A673 (cell line): ENCODE results near the gene LRRC8D. TPM values are rescaled to one million over a fixed set of nuclear protein-coding genes. Genes with fewer than 3 reads are reported as not detected.

Experiments used
- BruUV-seq: library from RNA; stranded (reverse); fragments of 400-500 nt; replicated peaks from 2 replicates; lab custom pipeline; 2021; lab: Mats Ljungman, UMichigan
- CTCF ChIA-PET: fragments of 300-600 bp; sonication (Branson Sonifier 250); formaldehyde crosslinking; loops from one replicate; lab custom pipeline; 2022; ENCODE audit warnings: antibody characterized with exemption; lab: Charles Lee
- POLR2A ChIA-PET: fragments of 300-600 bp; sonication (Branson Sonifier 250); formaldehyde crosslinking; loops from one replicate; lab custom pipeline; 2022; ENCODE audit warnings: antibody characterized with exemption; ENCODE audit not compliant: low non-redundant PET; lab: Charles Lee
- DNase-seq: peaks from one replicate; pipeline ENCODE4 v3.0.0-alpha.2; 2015; ENCODE audit warnings: low spot score
- H3K27ac ChIP-seq: fragments of 200-600 bp; sonication (generic); 2 replicates; pipeline ENCODE4 v1.5.1; 2016; ENCODE audit warnings: mixed run types, low read depth, mild to moderate bottlenecking, mixed read lengths, antibody characterized with exemption, low read length; ENCODE audit not compliant: poor library complexity, severe bottlenecking
- H3K27me3 ChIP-seq: fragments of 200-600 bp; sonication (generic); replicated peaks from 2 replicates; pipeline ENCODE4 v1.6.1; 2017; ENCODE audit warnings: mixed run types, low read depth, mild to moderate bottlenecking, mixed read lengths, antibody characterized with exemption, low read length; ENCODE audit not compliant: insufficient read depth, poor library complexity
- H3K36me3 ChIP-seq: fragments of 200-600 bp; sonication (generic); 2 replicates; pipeline ENCODE4 v1.6.1; 2016; ENCODE audit warnings: mixed run types, mild to moderate bottlenecking, mixed read lengths, antibody characterized with exemption, low read length; ENCODE audit not compliant: insufficient read depth, poor library complexity, severe bottlenecking
- H3K4me1 ChIP-seq: fragments of 200-600 bp; sonication (generic); 2 replicates; pipeline ENCODE4 v1.6.1; 2017; ENCODE audit warnings: mixed run types, mild to moderate bottlenecking, mixed read lengths, antibody characterized with exemption, low read length; ENCODE audit not compliant: insufficient read depth, poor library complexity, severe bottlenecking
- H3K4me3 ChIP-seq: fragments of 200-600 bp; sonication (generic); 2 replicates; pipeline ENCODE4 v1.5.1; 2016; ENCODE audit warnings: low read depth, mixed run types, mild to moderate bottlenecking, mixed read lengths, low read length; ENCODE audit not compliant: poor library complexity, severe bottlenecking
- H3K9me3 ChIP-seq: fragments of 200-600 bp; sonication (generic); 2 replicates; pipeline ENCODE4 v1.6.1; 2016; ENCODE audit warnings: mixed run types, low read depth, mild to moderate bottlenecking, mixed read lengths, antibody characterized with exemption, low read length; ENCODE audit not compliant: poor library complexity, severe bottlenecking
- EZH2 ChIP-seq: fragments of 200-600 bp; sonication (generic); IDR thresholded peaks from 2 replicates; pipeline ENCODE4 v1.6.1; 2017; ENCODE audit warnings: borderline replicate concordance, low read depth, mild to moderate bottlenecking, mixed read lengths, antibody characterized with exemption, low read length; ENCODE audit not compliant: poor library complexity, severe bottlenecking
- intact Hi-C: fragments of 100-400 bp; cut with micrococcal nuclease; formaldehyde crosslinking; loops from one replicate; pipeline ENCODE4 v1.10.0; 2022; ENCODE audit not compliant: unreplicated experiment
- total RNA-seq: library from RNA; stranded (reverse); gene quantifications from 2 replicates; pipeline ENCODE4 v1.2.3, GENCODE V29; 2021
- TF ChIP-seq, protein P1 (sequence below): fragments of 300-800, 200-600 bp; sonication (generic); conservative IDR thresholded peaks from 2 replicates; pipeline ENCODE4 v1.5.1; 2017; ENCODE audit warnings: low read depth, mild to moderate bottlenecking, antibody characterized with exemption, low read length, moderate library complexity, mixed read lengths

Gene LRRC8D
- total RNA-seq, 1 experiment from 2014 or later: 59.4 TPM

GRCh38 chr1:89938171-89939055 is 117.6 kb downstream of the LRRC8D start:
- no TSS peak for BruUV-seq
- TF ChIP-seq EZH2: no peak
- TF ChIP-seq, protein P1, sequence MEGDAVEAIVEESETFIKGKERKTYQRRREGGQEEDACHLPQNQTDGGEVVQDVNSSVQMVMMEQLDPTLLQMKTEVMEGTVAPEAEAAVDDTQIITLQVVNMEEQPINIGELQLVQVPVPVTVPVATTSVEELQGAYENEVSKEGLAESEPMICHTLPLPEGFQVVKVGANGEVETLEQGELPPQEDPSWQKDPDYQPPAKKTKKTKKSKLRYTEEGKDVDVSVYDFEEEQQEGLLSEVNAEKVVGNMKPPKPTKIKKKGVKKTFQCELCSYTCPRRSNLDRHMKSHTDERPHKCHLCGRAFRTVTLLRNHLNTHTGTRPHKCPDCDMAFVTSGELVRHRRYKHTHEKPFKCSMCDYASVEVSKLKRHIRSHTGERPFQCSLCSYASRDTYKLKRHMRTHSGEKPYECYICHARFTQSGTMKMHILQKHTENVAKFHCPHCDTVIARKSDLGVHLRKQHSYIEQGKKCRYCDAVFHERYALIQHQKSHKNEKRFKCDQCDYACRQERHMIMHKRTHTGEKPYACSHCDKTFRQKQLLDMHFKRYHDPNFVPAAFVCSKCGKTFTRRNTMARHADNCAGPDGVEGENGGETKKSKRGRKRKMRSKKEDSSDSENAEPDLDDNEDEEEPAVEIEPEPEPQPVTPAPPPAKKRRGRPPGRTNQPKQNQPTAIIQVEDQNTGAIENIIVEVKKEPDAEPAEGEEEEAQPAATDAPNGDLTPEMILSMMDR: no peak
- POLR2A ChIA-PET: no interaction called here
- no peak overlapping the region for H3K4me3 ChIP-seq
- no peak for DNase-seq
- H3K4me1 ChIP-seq: peaks cover 13% of the 10 kb centered on the region
- H3K27me3 ChIP-seq: no peaks in the 10 kb centered on the region
- H3K36me3 ChIP-seq: peaks cover 22% of the 10 kb centered on the region
- intact Hi-C loops: no loop called here
- CTCF ChIA-PET: no interaction called here
- H3K9me3 ChIP-seq: no peaks in the 10 kb centered on the region
- H3K27ac ChIP-seq: peak overlapping the region; percentile 12

- H3K36me3 ChIP-seq: peaks cover 15% of the 10 kb centered on the region
- no peak for DNase-seq
- POLR2A ChIA-PET: no interaction called here
- no peaks in the 10 kb centered on the region for H3K27me3 ChIP-seq
- no peak overlapping the region for H3K4me3 ChIP-seq
- peak overlapping the region; percentile 12 for H3K27ac ChIP-seq
- TF ChIP-seq, protein P1: no peak
- TF ChIP-seq EZH2: no peak
- H3K4me1 ChIP-seq: peaks cover 14% of the 10 kb centered on the region
- intact Hi-C loops: no loop called here
- no TSS peak for BruUV-seq
- H3K9me3 ChIP-seq: no peaks in the 10 kb centered on the region
- CTCF ChIA-PET: no interaction called here
Observed at GRCh38 chr1:89939059-89939570, 118.3 kb downstream of the LRRC8D start.

GRCh38 chr1:89939693-89940438 is 119.0 kb downstream of the LRRC8D start:
- ChIA-PET POLR2A (no interaction called here), CTCF (no interaction called here)
- H3K4me3 ChIP-seq: no peak overlapping the region
- H3K4me1 ChIP-seq: peaks cover 21% of the 10 kb centered on the region
- BruUV-seq: no TSS peak
- TF ChIP-seq, protein P1: no peak
- TF ChIP-seq EZH2: no peak
- no peaks in the 10 kb centered on the region for H3K27me3 ChIP-seq
- no peak overlapping the region for H3K27ac ChIP-seq
- peaks cover 8% of the 10 kb centered on the region for H3K36me3 ChIP-seq
- no peak for DNase-seq
- intact Hi-C loops: no loop called here
- H3K9me3 ChIP-seq: no peaks in the 10 kb centered on the region
